Activated CD4-positive, alpha-beta T cell treated with anti-CD3 and anti-CD28 coated beads, Interleukin-2, Interleukin-6, amounts not matched to agents 100 ng/mL and 50 ng/mL, durations not matched to agents 16 hours and 8 hours (primary cell): ENCODE results near the gene VPS54.
A peak's percentile ranks its signal among the peaks of the same experiment; 100 is the strongest.

Source experiments
- DNase-seq: peaks from one replicate; pipeline ENCODE4 v3.0.0-alpha.2; 2020

VPS54 gene, protein sequence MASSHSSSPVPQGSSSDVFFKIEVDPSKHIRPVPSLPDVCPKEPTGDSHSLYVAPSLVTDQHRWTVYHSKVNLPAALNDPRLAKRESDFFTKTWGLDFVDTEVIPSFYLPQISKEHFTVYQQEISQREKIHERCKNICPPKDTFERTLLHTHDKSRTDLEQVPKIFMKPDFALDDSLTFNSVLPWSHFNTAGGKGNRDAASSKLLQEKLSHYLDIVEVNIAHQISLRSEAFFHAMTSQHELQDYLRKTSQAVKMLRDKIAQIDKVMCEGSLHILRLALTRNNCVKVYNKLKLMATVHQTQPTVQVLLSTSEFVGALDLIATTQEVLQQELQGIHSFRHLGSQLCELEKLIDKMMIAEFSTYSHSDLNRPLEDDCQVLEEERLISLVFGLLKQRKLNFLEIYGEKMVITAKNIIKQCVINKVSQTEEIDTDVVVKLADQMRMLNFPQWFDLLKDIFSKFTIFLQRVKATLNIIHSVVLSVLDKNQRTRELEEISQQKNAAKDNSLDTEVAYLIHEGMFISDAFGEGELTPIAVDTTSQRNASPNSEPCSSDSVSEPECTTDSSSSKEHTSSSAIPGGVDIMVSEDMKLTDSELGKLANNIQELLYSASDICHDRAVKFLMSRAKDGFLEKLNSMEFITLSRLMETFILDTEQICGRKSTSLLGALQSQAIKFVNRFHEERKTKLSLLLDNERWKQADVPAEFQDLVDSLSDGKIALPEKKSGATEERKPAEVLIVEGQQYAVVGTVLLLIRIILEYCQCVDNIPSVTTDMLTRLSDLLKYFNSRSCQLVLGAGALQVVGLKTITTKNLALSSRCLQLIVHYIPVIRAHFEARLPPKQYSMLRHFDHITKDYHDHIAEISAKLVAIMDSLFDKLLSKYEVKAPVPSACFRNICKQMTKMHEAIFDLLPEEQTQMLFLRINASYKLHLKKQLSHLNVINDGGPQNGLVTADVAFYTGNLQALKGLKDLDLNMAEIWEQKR

DNA sequence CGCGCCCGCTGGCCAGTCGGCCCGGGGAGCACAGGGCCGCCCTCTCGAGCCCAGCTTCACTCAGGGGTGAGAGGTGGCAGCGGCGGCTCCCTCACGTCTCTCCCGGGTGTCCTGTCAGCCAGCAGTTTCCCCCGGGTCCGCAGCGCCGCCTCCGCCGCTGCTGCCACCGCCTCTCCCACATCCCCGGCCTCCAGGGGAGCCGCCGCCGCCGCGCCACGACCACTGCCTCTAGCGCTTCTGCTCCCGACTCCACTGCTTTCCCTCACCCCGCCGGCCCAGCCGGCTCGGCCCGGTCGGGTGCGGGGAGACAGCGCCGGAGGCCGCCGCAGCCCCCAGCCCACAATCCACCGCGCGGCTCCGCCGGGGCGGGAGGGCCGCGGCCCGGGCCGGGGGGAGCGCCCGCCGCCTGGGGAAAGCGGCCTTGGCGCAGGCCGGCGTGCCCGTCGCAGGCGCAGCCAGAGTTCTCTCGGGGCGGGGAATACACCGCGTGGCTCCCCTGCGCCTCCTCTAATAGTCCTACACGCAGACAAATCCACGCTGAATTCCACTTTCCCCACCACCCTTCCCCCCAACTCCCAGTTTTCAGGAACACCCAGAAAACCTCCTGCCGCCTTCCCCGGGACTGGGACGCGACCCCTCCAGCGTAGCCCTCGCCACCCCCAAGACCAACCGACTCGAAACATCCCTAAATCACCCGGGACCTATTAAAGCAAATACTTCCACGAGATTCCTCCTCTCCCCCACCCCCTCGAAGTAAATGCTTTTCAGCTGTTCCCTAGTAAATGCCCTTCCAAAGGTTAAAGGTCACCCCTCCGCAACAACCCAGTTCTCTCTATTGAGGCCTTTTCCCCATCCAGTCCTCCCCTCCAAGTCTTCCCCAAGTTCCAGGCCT, at the start of gene VPS54:
VPS54 (minus strand) TSS at position 346 of the 892 bp plus-strand sequence. CDS start 35,429 bp downstream, outside the sequence.
- peak; percentile 63 for DNase-seq

- no peak for DNase-seq
These were observed 48.1 kb upstream of the VPS54 start for GRCh38 chr2:64067326-64067725.

DNA sequence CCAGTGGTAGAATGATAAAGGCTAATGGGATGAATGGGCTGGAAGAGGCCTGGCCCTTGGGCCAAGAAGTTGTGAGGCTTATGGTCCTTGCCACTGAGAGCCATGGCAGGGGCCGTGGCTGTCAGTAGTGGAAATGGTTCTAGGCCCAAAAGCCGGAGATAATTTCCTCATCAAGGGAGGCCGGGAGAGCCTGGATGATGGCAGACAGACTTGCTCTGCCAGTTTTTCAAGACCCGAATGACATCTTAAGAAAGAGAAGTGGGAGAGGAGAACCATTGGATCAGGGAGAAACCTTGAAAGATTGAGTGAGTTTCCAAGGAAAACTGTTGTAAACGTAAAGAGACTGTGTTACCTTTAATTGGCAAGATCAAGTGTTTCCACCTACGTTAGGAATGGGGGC, 46.3 kb upstream of the VPS54 start:
- DNase-seq, result no peak

- DNase-seq, result no peak
These were observed 44.7 kb upstream of the VPS54 start for GRCh38 chr2:64063924-64064331.

DNA sequence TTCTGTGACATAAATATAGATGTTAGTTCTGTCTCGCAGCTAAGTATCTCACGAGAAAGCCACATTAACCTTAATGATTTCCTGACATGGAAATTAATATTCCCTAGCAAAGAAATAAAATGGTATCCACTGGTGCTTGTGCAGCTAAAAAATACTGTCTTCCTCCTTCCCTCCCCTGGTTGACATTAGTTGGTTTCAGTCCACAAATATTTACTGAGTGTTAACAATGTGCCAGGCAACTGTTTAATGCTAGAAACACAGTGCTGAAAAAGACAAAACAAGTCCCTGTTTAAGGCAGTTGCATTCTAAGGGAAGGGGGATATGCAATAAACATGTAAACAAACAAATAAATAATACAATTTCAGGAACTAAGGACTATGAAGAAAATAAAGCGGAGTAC, 44.2 kb upstream of the VPS54 start:
- no peak for DNase-seq

DNA sequence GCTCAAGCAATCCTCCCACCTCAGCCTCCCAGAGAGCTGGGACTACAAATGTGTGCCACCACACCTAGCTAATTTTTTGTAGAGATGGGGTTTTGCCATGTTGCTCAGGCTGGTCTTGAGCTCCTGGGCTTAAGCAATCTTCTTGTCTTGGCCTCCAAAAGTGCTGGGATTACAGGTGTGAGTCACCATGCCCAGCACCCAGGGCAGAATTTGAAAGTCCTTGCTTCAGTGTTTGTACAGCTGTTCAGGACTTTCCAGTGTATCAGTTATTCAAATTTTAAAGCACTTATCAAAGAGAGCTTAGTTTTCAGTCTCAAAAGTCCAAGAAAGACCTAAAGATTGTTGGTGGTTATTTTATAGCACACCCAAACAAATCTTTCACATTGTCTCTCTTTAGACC, 43.6 kb upstream of the VPS54 start:
- DNase-seq, result no peak

GRCh38 chr2:64059270-64059669, 40.0 kb upstream of the VPS54 start:
- DNase-seq, result no peak

GRCh38 chr2:64056021-64056420, 36.8 kb upstream of the VPS54 start:
- DNase-seq, result no peak

DNA sequence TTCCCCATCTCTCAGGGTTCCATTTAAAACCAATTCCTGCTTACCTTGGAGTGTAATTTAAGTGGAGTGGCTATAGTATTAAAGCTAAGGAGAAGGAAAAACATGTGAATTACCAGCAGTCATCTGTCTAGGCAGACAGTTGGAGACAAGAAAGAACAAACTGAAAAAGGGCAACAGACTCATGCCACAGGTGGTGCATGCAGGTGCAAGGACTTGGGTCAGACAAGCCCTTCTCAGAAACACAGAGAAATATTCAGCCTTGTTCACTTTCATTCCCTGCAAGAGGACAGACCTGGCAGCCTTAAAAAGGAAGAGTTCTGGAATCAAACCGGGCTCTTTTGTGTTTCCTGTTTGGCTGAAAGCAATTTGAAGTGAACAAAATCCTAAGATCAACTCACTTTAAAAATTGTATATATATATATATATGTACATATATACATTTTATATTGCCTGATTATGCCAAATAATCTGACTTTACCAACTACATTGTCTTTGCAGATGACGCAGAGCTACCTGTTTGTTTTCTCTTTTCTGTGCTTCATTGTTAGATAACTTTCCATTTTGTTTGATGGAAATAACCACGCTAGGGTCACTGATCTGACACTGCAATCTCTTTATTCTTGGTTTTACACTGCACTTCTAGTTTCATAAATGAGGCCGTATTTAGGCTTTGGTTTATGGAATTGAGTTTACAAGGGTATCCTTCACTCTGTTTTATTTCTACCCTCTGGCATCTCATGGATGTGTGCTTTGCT, 35.1 kb upstream of the VPS54 start:
- no peak for DNase-seq

GRCh38 chr2:64052463-64053241, 33.4 kb upstream of the VPS54 start:
- DNase-seq, result peak; percentile 11

DNA sequence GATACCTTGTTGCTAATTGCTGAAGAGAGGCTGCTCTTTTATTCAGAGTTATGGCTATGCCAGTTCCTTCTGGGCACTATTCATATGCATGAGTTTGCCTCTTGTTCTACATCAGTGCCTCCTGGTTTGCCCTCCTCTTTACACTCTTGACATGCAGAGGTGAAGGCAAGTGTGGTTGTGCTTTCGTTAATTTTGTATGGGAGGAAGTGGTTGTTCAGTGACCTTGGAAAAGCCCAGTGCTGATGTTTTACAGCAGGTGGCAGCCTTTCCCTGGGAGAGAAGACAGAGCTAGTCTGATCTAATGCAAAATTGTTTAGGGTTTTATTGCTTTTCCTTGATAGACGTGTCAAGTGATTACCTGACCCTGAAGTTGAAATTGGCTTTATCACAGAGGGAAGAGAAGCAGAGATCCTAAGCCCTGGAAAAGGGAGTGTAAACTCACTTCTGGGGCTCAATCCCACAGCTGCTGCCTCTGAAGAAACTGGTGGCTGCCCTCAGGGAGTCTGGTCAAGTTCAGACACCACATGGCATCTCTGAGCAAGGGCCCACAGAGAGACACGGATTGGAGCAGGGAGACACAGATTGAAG, 30.5 kb upstream of the VPS54 start:
- DNase-seq, result peak; percentile 85

- DNase-seq, result no peak
These were observed 26.7 kb upstream of the VPS54 start for GRCh38 chr2:64045938-64046337.

GRCh38 chr2:64040161-64040560, 20.9 kb upstream of the VPS54 start:
- DNase-seq, result no peak

GRCh38 chr2:64036034-64036705, 16.9 kb upstream of the VPS54 start:
- peak; percentile 86 for DNase-seq

DNA sequence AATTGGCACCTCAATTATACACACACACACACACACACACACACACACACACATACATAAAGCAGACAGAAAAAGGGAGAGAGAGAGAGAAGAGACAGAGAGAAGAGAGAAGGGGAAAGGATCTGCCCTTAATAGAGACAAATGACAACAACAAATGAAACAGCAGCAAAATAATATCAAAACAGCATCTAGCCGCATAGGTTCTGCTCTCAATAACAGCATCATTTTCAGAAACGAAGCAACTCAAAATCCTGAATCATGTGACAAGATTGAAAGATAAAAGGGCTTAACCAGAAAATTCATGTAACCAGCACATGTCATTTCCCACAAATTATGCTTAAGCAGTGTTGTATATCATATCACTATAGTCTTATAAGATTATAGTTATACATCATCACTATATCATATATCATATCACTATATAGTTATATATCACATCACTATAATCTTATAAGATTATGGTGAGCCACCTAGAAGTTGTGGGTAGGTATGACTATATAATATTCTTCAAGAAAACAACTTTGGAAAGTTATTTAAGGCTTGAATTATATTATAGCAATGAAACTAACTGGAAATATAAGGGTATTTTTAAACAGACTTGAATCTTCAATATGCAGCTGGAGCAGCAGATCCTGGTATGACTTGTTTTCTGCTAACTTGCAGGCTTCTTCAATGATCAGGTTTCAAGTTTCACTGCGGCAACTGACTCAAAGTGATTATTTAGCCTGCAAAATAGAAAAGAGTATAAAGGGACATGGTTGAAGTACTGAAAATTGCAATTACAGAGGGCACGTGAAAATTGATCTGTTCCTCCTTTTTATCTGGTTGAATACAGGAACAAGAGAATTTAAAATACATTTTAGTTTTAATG, 16.1 kb upstream of the VPS54 start:
- DNase-seq, result peak; percentile 81

DNA sequence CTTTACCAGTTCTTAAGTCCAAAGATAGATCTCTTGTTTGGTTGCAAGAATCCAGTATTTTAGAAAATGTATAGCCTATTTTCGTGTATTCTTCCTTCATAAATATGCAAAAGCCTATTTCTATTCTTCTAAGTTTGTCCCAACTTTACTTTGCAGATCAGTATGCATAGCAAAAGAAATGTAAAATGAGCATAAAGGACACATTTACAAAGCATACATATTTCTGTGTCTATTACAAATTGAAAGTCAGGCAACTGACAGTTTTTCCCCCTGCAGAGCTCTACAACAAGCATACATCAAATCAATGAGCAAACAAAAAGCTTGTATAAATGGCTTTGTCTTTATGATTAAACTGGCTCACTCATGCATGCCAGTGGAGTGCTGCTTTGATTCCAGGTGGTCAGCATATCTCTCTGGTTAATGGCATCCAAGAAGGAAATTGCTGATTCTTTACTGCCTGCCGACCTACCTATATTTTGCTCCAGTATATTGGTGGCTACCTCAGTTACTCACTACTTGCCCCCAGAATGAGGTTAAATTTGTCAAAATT, 10.0 kb upstream of the VPS54 start:
- DNase-seq, result no peak

GRCh38 chr2:64025741-64026140, 6.5 kb upstream of the VPS54 start:
- peak; percentile 21 for DNase-seq

- DNase-seq, result no peak
These were observed 5.2 kb upstream of the VPS54 start for GRCh38 chr2:64024259-64024949.
